BE2C (cell line): ENCODE data around the gene RGR.

Experiments used
- DNase-seq: peaks from one replicate; pipeline ENCODE4 v3.0.0-alpha.2; 2020
- H3K27me3 ChIP-seq: fragments of 250-450 bp; sonication (Bioruptor Pico); 2 replicates; pipeline ENCODE4 v1.5.1; 2020; ENCODE audit warnings: mild to moderate bottlenecking
- H3K36me3 ChIP-seq: fragments of 250-450 bp; sonication (Bioruptor Pico); 2 replicates; pipeline ENCODE4 v1.5.1; 2020; ENCODE audit warnings: mild to moderate bottlenecking
- H3K4me1 ChIP-seq: fragments of 250-450 bp; sonication (Bioruptor Pico); 2 replicates; pipeline ENCODE4 v1.5.1; 2020
- H3K4me3 ChIP-seq: 2 replicates; pipeline ENCODE4 v1.5.1; 2011; ENCODE audit warnings: low read depth, low read length
- H3K9me3 ChIP-seq: fragments of 250-450 bp; sonication (Bioruptor Pico); 2 replicates; pipeline ENCODE4 v1.5.1; 2020
- CTCF ChIP-seq: IDR thresholded peaks from 2 replicates; pipeline ENCODE4 v1.5.1; 2012; ENCODE audit warnings: mild to moderate bottlenecking, low read depth, low read length

RGR gene

GRCh38 chr10:84205853-84206525, 38.9 kb upstream of the RGR start:
- H3K36me3 ChIP-seq, result no peaks in the 10 kb centered on the region
- H3K4me3 ChIP-seq, result no peak overlapping the region
- no peak for DNase-seq
- TF ChIP-seq CTCF, result no peak
- H3K27me3 ChIP-seq, result no peaks in the 10 kb centered on the region
- H3K9me3 ChIP-seq, result no peaks in the 10 kb centered on the region
- H3K4me1 ChIP-seq, result no peaks in the 10 kb centered on the region

GRCh38 chr10:84208023-84208422, 36.8 kb upstream of the RGR start:
- H3K9me3 ChIP-seq, result no peaks in the 10 kb centered on the region
- no peaks in the 10 kb centered on the region for H3K4me1 ChIP-seq
- H3K4me3 ChIP-seq, result no peak overlapping the region
- H3K36me3 ChIP-seq, result no peaks in the 10 kb centered on the region
- TF ChIP-seq CTCF, result no peak
- no peak for DNase-seq
- no peaks in the 10 kb centered on the region for H3K27me3 ChIP-seq

- Histone ChIP-seq H3K27me3 (no peaks in the 10 kb centered on the region), H3K4me3 (no peak overlapping the region), H3K36me3 (no peaks in the 10 kb centered on the region), H3K4me1 (no peaks in the 10 kb centered on the region), H3K9me3 (no peaks in the 10 kb centered on the region)
- DNase-seq, result no peak
- no peak for TF ChIP-seq CTCF
Observed at GRCh38 chr10:84211566-84211965, 33.3 kb upstream of the RGR start.

GRCh38 chr10:84212014-84212413, 32.8 kb upstream of the RGR start:
- Histone ChIP-seq H3K4me1 (no peaks in the 10 kb centered on the region), H3K27me3 (no peaks in the 10 kb centered on the region), H3K36me3 (no peaks in the 10 kb centered on the region), H3K9me3 (no peaks in the 10 kb centered on the region), H3K4me3 (no peak overlapping the region)
- TF ChIP-seq CTCF, result no peak
- DNase-seq, result no peak

- TF ChIP-seq CTCF, result no peak
- Histone ChIP-seq H3K4me3 (no peak overlapping the region), H3K27me3 (no peaks in the 10 kb centered on the region)
Observed at GRCh38 chr10:84213076-84213475, 31.8 kb upstream of the RGR start.

GRCh38 chr10:84214046-84214572, 30.7 kb upstream of the RGR start:
- H3K4me3 ChIP-seq, result no peak overlapping the region
- no peaks in the 10 kb centered on the region for H3K9me3 ChIP-seq
- H3K27me3 ChIP-seq, result no peaks in the 10 kb centered on the region
- no peak for TF ChIP-seq CTCF
- no peak for DNase-seq
- no peaks in the 10 kb centered on the region for H3K4me1 ChIP-seq
- no peaks in the 10 kb centered on the region for H3K36me3 ChIP-seq

More at GRCh38 chr10:84213076-84213475, 31.8 kb upstream of the RGR start:
- Histone ChIP-seq H3K4me1 (no peaks in the 10 kb centered on the region), H3K36me3 (no peaks in the 10 kb centered on the region), H3K9me3 (no peaks in the 10 kb centered on the region)
- DNase-seq, result no peak
